ENCODE data around the gene C1GALT1.
A peak's percentile ranks its signal among the peaks of the same experiment; 100 is the strongest.
"Not testable (repeated sequence)": the region's sequence is repeated elsewhere in the genome, so short reads cannot be mapped to it uniquely, and the experiment has no call there.

Gene C1GALT1

DNA sequence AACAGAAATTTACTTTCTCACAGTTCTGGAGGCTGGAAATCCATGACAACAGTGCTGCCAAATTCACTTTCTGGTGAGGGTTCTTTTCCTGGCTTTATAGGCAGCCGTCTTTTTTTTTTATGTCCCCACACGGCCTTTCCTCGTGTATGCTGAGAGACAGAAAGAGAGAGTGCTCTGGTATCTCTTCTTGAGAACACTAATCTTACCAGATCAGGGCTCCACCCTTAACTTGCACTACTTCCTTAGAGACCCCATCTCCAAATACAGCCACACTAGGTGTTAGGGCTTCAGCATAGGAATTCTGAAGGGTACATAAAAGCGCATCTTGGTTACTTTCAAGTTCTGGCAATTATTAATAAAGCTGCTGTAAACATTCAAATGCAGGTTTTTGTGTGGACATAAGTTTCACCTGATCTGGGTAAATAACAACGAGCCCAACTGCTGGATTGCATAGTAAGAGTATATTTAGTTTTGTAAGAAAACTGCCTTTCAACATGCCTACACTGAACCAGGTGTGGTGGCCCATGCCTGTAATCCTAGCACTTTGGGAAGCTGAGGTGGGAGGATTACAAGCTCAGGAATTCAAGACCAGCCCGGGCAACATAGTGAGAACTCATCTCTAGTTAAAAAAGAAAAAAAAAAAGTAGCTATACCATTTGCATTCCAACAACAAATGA is 8.2 kb upstream of the C1GALT1 start:
- DNase-seq, result no peak

DNA sequence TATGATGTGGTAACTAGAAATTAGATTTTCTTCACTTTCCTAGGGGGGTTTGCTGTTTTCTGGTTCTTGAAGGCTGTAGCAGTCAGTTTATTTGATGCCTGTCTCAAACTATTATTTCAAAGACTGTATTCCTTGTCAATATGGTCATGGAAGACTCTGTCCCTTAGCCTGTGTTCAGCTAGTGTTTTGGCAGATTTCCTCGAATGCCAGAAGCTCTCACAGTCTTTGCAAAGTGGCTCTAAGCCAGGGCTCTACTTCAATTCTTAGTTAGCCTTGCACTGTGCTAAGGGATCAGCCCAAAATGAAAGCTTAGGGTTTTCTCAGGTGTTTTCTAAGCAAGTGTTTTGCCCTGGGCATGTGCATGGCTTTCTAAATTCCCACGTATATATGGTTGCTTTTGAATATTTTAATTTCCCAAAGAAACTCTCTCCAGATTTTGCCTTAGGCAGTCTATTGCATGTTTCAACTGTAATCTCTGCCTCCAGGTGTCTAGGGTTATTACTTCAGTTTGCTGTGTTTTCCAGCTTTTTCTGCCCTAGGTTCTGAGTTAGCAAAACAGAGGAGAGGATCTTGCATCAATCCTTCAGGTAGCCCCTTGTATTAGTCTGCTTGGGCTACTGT is 7.2 kb upstream of the C1GALT1 start:
- no peak for DNase-seq

DNA sequence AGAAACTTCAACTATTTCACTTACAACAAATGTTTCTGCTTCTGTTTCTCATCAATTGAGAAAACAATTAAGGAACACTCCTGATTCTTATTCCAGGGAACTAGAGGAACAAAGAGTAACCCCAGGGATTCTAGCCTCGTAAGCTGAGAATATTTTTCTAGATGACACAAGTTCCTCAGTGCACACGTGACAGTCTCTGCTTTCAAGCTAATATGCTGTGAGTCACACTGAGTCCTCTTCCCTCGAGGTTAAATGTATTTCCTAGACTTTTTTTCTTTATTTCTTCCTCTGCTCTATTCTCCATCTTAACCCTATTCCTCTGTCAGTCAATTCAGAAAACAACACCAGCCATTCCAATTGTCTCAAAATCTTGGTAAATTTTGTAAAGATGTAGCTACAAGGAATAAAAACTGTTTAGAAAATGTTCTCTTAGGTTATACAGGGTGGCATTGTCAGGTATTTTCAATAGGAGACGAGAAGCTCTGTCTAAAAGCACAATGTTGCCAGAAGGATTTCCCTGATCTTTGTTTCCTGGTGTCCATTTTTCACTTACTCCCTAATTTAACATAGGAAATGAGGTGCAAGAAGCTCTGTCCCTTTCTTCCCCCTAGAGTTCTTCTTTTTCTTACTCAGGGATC is 5.8 kb upstream of the C1GALT1 start:
- DNase-seq, result peak; percentile 27

DNA sequence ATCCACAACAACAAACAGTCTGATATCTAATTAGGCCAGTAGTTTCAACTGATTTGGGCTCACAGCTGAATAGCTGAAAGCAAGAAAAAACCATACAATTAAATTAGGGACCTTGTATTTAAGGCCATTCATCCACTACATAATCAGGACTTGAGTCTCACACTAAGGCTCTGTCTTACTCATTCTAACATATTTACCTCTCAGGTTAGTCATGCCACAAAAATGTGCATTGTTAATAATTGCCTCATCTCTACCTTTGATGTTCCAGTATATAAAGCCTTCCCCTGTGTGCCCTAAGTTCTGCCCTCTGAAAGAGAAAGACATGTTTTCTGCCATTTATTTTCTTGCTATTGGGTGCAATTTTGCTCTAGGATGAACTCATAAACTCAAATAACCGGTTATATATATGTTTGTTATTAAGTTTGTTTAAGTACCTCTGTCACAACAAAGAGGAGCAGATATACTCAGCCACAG is 5.3 kb upstream of the C1GALT1 start:
- DNase-seq, result no peak

DNA sequence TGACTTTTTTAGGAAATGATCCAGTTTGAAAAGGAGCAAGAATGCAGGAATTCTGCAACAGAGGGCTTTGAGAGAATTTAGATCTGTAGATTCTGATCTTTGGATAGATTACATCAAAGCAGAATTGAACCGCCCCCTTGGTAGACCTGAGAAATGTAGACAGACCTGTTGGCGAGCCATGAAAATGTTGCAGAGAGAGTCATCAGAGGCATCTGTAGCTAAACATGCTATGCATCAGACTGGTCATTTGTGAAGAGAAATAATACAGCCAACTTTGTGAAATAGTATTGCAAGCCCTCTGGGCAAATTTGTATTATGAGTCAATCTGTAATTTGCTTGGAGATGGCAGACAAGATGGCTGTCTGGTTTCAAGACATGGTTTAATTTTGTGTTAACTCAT is 4.3 kb upstream of the C1GALT1 start:
- DNase-seq, result no peak

DNA sequence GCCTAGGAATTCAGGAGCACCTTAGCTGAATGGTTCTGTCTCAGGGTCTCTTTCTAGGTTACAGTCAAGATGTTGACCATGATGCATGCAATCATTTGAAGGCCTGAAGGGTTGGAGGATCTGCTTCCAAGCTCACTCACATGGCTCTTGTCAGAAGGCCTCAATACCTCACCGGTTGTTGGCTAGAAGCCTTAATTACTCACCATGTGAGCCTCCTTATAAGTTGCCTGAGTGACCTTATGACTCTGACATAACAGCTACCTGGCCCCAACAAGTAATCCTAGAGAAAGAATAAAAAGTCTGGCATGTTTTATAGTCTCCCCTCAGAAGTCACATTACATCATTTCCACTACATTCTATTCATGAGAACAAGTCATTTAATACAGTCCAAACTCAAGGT is 3.4 kb upstream of the C1GALT1 start:
- no peak for DNase-seq

DNA sequence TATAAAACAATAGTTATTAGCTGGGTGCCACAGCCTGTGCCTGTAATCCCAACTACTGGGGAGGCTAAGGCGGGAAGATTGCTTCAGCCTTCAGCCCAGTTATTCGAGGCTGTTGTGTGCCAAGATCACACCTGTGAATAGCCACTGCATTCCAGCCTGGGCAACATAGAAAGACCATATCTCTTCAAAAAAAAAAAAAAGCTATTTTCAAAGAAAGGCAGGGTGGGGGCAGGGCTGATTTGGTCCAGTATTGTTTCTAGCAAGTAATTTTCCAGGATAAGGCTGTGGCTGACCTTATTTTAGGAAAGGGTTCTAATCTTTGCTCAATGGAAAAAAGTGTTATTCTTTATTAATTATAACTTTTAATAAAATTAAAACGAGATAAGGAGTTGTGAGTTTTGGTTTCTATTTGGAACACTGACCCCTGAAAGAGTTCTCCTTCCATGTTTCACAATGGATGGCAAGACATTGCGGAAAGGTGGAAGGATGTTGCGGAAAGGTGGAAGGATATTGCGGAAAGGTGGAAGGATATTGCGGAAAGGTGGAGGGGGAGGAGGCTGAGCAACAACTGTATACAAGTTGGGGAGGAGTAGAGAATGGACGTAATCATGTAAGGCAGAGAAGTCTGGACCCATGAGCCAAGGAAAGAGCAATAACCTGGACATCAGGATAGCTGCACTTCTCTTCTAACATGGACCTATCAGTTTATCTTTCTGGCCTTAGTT is 1.5 kb upstream of the C1GALT1 start:
- no peak for DNase-seq

DNA sequence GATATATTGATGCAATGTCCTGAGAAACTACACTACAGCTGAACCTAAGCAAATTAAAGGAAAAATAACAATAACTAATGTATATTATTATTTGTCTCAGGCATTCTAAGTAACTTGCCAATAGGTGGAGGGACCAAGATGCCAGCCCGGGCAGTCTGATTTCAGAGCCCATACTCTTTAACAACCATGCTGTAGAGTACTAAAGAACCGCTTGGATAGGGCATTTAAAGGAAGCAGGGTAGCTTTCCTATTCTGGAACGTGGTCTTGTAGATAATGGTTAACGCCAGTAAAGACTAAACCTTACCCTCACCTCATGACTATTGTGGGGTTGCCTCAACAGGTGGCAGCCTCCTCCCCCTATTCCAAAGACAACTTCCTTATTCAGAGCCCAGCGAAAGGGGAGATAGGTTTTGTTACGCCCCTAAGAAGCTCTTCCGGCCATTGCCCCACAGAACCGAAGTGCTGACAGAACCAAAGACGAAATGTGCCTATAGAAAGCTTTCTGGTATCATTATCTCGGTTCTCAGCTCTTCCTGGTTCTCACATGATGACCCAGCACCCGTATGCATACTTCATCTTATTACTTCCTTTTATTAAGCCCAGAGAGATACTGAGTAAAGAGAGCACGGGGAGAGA is 707 bp upstream of the C1GALT1 start:
- no peak for DNase-seq

DNA sequence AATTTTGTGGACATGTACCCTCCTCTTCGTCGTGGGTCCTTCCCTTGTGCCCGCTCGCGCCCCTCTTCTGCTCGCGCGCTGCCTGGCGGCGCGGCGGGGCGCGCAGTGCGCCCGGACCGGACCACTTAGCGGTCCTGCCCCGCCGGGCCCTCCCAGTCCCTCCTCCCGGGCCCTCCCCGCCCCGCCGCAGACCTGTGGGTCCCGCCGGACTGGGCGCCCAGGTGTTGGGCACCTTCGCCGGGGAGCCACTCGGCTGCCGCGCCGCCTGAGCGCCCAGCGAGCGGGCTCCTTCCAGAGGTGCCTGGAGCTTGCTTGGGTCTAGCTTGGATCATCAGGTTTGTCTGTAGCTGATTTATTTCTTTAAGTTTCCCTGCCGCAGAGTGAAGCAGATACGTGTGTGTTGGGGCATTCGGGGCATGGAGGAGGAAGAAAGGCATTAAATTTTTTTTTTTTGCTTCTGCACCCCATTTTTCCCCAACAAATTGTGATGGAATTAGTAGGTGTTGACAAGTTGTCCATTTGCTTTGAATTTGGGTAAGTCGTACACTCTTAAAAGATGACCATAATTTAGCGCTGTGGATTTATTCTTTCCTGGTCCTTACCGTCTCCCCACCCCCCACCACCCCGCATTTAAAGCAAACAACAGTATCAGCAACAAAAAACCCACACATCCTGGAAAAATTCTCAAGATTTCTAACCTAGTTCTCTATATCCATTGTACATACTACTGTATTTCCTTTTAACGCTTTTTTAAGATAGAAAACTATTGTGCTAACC is 905 bp downstream of the C1GALT1 start:
- DNase-seq, result no peak

DNA sequence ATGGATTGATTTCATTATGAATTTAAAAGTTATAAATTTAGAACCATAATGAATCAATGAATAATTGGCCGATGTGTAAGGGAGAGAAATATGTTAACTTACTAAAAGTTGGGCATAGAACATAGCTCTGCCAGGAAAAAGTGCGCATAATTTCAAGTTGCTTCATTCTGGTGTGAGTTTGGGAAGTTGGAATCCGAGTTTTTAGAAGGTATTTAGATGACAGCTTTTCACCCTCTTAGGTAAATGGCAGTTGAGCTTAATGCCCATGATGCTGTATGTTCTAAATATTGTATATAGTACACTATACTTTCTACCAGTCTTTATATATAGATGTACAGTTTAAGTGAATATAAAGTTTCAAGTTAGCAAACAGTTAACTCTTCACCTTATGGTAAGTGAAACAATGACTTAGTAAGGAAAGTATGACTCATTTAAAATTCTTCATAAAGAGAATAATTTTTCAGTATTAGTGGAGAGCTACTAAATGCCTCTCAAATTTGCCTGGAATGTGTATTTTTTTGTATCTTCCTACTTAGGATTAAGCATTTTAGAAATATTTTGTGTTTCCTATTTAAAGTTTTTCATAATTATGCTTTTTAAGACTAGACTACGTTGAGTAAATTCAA is 1.6 kb downstream of the C1GALT1 start:
- DNase-seq, result no peak

DNA sequence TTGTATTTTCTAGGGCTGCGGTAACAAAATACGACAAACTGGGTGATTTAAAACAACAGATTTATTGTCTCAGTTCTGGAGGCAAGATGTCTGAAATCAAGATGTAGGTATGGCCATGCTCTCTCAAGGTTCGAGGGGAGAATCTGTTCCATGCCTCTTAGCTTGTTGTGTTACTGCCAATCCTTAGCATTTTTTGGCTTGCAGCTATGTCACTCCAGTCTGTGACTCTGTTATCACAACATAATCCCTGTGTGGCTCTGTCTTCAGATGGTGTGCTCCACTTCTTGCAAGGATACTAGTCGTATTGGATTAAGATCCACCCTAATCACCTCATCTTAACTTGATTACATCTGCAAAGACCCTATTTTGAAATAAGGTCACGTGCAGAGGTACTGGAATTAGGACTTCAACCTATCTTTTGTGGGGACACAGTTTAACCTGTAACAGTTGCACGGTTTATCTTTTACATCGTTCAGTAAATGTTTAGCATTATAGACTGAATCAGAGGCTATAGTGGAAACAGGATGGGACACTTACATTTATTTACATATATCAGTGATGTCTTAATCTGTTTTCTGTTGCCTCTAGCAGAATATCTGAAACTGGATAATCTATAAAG is 3.1 kb downstream of the C1GALT1 start:
- no peak for DNase-seq

DNA sequence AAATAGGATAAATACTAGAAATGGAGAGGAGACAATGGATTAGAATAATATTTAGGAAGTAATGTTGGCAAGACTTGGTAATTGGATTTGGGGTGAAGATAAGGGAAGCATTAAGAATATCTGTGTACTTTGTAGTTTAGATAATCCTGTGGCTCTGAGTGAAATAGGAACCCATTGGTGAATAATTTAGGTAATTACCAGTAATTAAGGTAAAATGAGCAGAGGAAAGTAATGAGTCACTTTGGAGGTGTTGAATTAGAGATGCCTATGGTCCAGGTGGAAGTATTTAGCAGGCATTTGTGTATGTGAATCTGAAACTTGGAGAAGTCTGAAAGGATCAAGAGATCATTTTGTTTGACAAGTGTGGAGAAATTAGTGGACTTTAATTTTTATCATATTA is 5.7 kb downstream of the C1GALT1 start:
- no peak for DNase-seq

DNA sequence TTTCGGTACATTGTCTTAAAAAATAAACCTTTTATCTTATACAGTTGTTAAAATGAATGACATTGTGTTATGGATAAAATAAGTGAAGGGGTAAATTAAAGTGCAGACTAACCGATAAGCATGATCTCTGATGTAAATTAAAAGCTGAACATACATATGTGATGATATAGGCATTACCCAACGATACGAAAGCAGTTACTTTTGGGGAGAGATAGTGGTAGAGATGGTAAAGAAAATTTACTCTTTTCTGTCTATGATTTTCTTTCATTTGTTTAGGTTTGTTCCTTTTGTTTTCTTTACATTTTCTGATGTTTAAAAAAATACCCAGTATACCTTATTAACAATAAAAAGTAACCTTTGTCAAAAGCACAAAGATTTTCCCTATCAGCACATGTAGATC is 6.4 kb downstream of the C1GALT1 start:
- no peak for DNase-seq

DNA sequence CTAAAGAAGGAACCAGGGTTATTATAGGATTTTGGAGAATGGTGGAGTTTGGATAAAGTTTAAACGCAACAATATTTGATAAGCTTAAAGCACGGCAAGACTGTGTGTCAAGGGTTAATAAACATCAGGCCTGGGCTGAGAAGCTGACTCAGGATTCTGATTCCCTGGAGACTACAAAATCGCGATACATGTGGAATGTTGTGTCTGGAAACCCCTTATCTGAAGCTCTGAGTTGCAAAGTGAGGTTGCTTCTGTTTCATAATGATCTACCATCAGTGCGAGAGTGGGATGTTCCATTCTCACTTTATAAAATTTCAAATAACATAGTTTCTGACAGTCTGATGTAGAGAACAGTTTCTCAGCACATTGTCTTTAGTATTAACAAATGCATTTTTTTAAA is 7.8 kb downstream of the C1GALT1 start:
- no peak for DNase-seq

DNA sequence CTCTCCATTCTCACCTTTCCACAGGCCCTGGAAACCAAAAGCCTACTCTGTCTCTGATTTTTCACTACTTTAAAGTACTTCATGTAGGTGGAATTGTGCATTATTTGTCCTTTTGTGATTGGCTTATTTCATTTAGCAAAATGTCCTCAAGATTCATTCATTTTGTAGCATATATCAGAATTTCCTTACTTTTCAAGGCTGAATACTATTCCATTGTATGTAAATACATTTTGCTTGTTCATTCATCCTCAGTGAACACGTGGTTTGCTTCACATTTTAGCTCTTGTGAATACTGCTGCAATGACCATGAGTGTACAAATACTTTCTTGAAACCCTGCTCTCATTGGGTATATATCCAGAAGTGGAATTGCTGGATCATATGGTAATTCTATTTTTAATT is 8.8 kb downstream of the C1GALT1 start:
- no peak for DNase-seq

DNA sequence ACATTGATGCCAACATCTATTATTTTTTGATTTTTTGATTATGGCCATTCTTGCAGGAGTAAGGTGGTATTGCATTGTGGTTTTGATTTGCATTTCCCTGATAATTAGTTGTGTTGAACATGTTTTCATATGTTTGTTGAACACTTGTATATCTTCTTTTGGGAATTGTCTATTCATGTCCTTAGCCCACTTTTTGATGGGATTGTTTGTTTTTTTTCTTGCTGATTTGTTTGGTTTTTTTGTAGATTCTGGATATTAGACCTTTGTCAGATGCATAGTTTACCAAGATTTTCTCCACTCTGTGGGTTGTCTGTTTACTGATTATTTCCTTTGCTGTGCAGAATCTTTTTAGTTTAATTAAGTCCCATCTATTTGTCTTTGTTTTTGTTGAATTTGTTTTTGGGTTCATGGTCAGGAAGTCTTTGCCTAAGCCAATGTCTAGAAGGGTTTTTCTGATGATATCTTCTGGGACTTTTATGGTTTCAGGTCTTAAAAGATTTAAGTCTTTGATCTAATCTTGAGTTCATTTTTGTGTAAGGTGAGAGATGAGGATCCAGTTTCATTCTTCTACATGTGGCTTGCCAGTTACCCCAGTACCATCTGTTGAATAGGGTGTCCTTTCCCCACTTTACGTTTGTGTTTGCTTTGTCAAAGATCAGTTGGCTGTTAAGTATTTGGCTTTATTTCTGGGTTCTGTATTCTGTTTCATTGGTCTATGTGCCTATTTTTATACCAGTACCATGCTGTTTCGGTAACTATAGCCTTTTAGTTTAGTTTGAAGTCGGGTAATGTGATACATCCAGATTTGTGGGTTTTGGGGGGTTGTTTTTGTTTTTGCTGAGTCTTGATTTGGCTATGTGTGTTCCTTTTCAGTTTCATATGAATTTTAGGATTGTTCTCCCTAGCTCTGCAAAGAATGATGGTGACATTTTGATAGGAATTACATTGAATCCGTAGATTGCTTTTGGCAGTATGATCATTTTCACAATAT is 10.7 kb downstream of the C1GALT1 start:
- not testable (repeated sequence) for DNase-seq

DNA sequence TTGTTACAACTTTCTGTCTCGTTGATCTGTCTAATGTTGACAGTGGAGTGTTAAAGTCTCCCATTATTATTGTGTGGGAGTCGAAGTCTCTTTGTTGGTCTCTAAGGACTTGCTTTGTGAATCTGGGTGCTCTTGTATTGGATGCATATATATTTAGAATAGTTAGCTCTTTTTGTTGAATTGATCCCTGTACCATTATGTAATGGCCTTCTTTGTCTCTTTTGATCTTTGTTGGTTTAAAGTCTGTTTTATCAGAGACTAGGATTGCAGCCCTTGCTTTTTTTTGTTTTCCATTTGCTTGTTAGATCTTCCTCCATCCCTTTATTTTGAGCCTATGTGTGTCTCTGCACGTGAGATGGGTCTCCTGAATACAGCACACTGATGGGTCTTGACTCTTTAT is 17.2 kb downstream of the C1GALT1 start:
- DNase-seq, result not testable (repeated sequence)

DNA sequence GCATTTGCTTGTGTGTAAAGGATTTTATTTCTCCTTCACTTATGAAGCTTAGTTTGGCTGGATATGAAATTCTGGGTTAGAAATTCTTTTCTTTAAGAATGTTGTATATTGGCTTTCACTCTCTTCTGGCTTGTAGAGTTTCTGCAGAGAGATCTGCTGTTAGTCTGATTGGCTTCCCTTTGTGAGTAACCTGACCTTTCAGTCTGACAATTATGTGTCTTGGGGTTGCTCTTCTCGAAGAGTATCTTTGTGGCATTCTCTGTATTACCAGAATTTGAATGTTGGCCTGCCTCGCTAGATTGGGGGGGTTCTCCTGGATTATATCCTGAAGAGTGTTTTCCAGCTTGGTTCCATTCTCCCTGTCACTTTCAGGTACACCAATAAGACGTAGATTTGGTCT is 17.9 kb downstream of the C1GALT1 start:
- not testable (repeated sequence) for DNase-seq

DNA sequence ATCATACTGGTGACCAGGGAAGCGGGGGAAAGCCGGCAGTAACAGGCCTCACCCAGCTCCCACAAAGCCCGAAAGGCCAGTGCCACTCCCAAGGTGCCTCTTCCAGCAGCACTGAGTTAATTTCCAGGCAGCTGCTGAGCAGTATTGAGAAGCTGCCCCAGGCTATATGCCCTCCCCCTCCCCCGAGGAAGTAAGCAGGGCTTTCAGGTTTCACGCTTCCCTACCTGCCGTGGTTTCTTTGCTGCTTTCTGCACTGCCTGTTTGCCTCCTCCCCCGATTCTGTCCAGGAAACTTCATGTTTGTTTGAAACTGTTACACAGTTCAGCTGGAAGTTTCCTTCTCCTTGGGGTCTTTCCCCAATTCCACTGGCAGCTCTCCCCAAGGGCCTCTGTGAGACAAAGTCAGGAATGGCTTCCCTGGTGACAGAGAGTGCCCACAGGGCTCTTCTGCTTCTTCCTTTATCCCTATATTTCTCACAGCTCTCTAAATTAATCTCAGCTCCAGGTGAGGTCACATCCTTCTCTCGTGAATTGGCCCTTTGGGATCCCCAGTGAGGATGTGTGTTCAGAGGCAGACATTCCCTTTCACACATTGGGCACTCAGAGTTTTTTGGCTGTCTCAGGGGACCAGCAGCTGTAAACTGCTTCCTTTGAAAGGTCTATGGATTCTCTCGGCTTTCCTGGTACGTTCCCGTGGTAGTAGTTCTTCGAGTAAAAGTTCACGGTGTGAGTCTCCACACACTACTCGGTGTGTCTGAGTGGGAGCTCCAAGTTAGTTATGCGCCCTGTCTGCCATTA is 19.4 kb downstream of the C1GALT1 start:
- DNase-seq, result no peak
